CD4-positive, CD25-positive, alpha-beta regulatory T cell (primary cell): ENCODE data around the gene PPP4R2. TPM values are rescaled to one million over a fixed set of nuclear protein-coding genes. Genes with fewer than 3 reads are reported as not detected.

Experiments
- ATAC-seq, 2 donors: fragments of 150-1000 bp; cut with Tn5 transposase; one replicate each; pipeline ENCODE4 v1.10.0; 2021; ENCODE audit warnings: low read depth in 2 of 2, moderate number of reproducible peaks in 2 of 2, moderate library complexity in 1 of 2
- DNase-seq, 3 donors: peaks; one replicate each; pipeline versions ENCODE4 v3.0.0 to v3.0.0-alpha.2; 2012 to 2022; ENCODE audit warnings: mixed read lengths in 1 of 3
- H3K27ac ChIP-seq: one replicate; pipeline ENCODE4 v1.7.0; 2013; ENCODE audit warnings: mild to moderate bottlenecking, low read length; ENCODE audit not compliant: insufficient read depth, poor library complexity, severe bottlenecking
- H3K27me3 ChIP-seq: one replicate; pipeline ENCODE4 v1.7.0; 2013; ENCODE audit warnings: low read length; ENCODE audit not compliant: control insufficient read depth, insufficient read depth
- H3K36me3 ChIP-seq: one replicate; pipeline ENCODE4 v1.7.0; 2013; ENCODE audit warnings: mild to moderate bottlenecking, low read length, moderate library complexity; ENCODE audit not compliant: control insufficient read depth, insufficient read depth
- H3K4me1 ChIP-seq: 2 replicates; pipeline ENCODE4 v1.7.0; 2013; ENCODE audit warnings: mild to moderate bottlenecking, low read length; ENCODE audit not compliant: insufficient read depth, control insufficient read depth, poor library complexity, severe bottlenecking
- H3K4me3 ChIP-seq: one replicate; pipeline ENCODE4 v1.7.0; 2013; ENCODE audit warnings: low read depth, mild to moderate bottlenecking, low read length, moderate library complexity
- H3K9me3 ChIP-seq, 2 experiments: 1 replicate in 1 of 2; 2 replicates in 1 of 2; pipeline ENCODE4 v1.7.0; 2013; ENCODE audit warnings: low read length in 2 of 2, mild to moderate bottlenecking in 1 of 2, moderate library complexity in 1 of 2; ENCODE audit not compliant: control insufficient read depth in 2 of 2
- H3K27ac Mint-ChIP-seq, 3 donors: one replicate each; pipeline ENCODE4 v1.8.0; 2020 to 2022; ENCODE audit warnings: mild to moderate bottlenecking in 3 of 3, mixed read lengths in 3 of 3, moderate library complexity in 2 of 3
- H3K27me3 Mint-ChIP-seq: one replicate; pipeline ENCODE4 v1.8.0; 2022; ENCODE audit warnings: mild to moderate bottlenecking, mixed read lengths
- H3K36me3 Mint-ChIP-seq: one replicate; pipeline ENCODE4 v1.8.0; 2020; ENCODE audit warnings: mixed read lengths
- H3K4me1 Mint-ChIP-seq, 4 donors: one replicate each; pipeline ENCODE4 v1.8.0; 2020 to 2022; ENCODE audit warnings: mixed read lengths in 4 of 4, mild to moderate bottlenecking in 1 of 4
- H3K4me3 Mint-ChIP-seq, 4 donors: one replicate each; pipeline ENCODE4 v1.8.0; 2020 to 2022; ENCODE audit warnings: mild to moderate bottlenecking in 4 of 4, mixed read lengths in 4 of 4, moderate library complexity in 3 of 4
- H3K9me3 Mint-ChIP-seq, 7 donors: one replicate each; pipeline ENCODE4 v1.8.0; 2020 to 2022; ENCODE audit warnings: mixed read lengths in 7 of 7, mild to moderate bottlenecking in 3 of 7, moderate library complexity in 2 of 7
- polyA plus RNA-seq, 4 donors: library from polyadenylated mRNA; unstranded; fragments of 300-500 nt; fragmentation: Illumina TruSeq; gene quantifications; one replicate each; pipeline ENCODE4 v1.2.3, GENCODE V29; 2021
- total RNA-seq: library from RNA; stranded (reverse); gene quantifications from one replicate; pipeline ENCODE4 v1.2.3, GENCODE V29; 2022

The PPP4R2 gene
- total and polyA plus RNA-seq, 5 donors from 2014 or later: 39.1 to 98.4 (median 51.7) TPM

DNA sequence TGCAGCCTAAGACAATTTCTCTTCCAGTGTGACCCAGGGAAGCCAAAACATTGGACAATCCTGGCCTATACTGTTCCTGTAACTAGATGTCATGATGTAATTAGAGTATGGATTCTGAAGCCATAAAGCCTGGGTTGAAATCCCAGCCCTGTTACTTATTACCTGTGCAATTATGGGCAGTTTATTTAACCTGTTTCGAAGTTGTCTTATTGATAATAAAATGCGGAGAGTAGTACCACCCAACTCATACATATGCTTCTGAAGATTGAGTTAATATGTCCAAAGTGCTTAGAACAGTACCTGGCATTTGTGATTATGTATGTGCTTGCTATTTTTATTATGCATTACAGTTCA lies 30.1 kb downstream of the PPP4R2 start:
- H3K9me3 ChIP-seq: no peaks in the 10 kb centered on the region
- H3K4me1 ChIP-seq: peaks cover 39% of the 10 kb centered on the region
- H3K4me3 ChIP-seq: no peak overlapping the region
- H3K27me3 ChIP-seq: no peaks in the 10 kb centered on the region
- ATAC-seq: no peak
- Mint-ChIP-seq H3K4me1 (peaks cover 57 to 88% (median 70%) of the 10 kb centered on the region in 4 donors), H3K27ac (peak overlapping the region in 2 of 3 donors; percentile 38 to 72), H3K4me3 (no peak overlapping the region), H3K36me3 (peaks cover 14% of the 10 kb centered on the region), H3K9me3 (no peaks in the 10 kb centered on the region), H3K27me3 (no peaks in the 10 kb centered on the region)
- no peaks in the 10 kb centered on the region for H3K36me3 ChIP-seq
- DNase-seq: no peak
- H3K27ac ChIP-seq: no peak overlapping the region

DNA sequence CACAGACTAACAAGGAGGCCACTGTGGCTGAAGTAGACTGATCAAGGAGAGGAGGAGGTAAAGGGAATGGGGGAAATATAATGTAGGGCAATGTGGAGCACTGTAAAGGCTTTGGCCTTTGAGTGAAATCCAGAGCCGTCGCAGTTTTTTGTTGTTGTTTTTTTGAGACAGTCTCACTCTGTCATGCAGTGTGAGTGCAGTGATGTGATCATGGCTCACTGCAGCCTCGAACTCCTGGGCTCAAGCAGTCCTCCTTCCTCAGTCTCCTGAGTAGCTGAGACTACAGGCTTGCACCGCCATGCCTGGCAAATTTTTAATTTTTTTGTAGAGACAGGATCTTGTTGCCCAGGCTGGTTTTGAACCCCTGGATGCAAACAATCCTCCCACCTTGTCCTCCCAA lies 32.2 kb downstream of the PPP4R2 start:
- H3K4me1 ChIP-seq: peaks cover 37% of the 10 kb centered on the region
- no peak overlapping the region for H3K4me3 ChIP-seq
- Mint-ChIP-seq H3K4me3 (peak overlapping the region in 2 of 4 donors; percentile 22 to 48), H3K4me1 (peaks cover 57 to 89% (median 67%) of the 10 kb centered on the region in 4 donors), H3K27ac (peak overlapping the region in 1 of 3 donors; percentile 16), H3K27me3 (no peaks in the 10 kb centered on the region), H3K9me3 (no peaks in the 10 kb centered on the region), H3K36me3 (peaks cover 14% of the 10 kb centered on the region)
- H3K9me3 ChIP-seq: no peaks in the 10 kb centered on the region
- H3K36me3 ChIP-seq: no peaks in the 10 kb centered on the region
- no peak overlapping the region for H3K27ac ChIP-seq
- ATAC-seq (no peak), DNase-seq (no peak)
- H3K27me3 ChIP-seq: no peaks in the 10 kb centered on the region

DNA sequence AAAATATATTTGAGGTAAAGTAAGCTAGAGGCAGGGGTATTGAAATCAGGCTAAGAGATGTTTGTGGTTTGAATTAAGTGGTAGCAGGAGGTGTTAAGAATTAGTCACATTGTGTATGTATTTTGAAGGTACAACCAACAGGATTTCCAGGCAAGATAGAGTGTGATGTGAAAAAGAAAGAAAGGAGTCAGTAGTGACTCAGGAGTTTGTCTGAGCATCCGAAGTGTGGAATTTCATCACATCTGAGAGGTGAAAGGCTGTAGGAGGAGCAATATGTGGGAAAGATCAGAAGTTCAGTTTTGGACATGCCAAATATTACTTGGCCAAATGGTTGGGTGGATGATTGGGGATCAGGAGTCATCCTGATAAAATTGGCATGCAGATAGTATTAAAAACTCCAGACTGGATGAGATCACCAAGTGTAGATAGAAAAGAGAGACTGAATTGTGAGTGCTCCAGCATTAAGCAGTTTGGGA lies 32.7 kb downstream of the PPP4R2 start:
- Mint-ChIP-seq H3K27ac (peak overlapping the region; percentile 16 to 83 (median 26)), H3K36me3 (peaks cover 14% of the 10 kb centered on the region), H3K9me3 (no peaks in the 10 kb centered on the region), H3K4me3 (peak overlapping the region in 3 of 4 donors; percentile 4 to 48 (median 32)), H3K27me3 (no peaks in the 10 kb centered on the region), H3K4me1 (peaks cover 58 to 90% (median 70%) of the 10 kb centered on the region in 4 donors)
- Histone ChIP-seq H3K27ac (no peak overlapping the region), H3K36me3 (no peaks in the 10 kb centered on the region), H3K27me3 (no peaks in the 10 kb centered on the region), H3K4me1 (peaks cover 38% of the 10 kb centered on the region), H3K4me3 (no peak overlapping the region), H3K9me3 (no peaks in the 10 kb centered on the region)
- peak in 1 of 3 donors; percentile 20 for DNase-seq
- peak; percentile 37 to 46 for ATAC-seq

DNA sequence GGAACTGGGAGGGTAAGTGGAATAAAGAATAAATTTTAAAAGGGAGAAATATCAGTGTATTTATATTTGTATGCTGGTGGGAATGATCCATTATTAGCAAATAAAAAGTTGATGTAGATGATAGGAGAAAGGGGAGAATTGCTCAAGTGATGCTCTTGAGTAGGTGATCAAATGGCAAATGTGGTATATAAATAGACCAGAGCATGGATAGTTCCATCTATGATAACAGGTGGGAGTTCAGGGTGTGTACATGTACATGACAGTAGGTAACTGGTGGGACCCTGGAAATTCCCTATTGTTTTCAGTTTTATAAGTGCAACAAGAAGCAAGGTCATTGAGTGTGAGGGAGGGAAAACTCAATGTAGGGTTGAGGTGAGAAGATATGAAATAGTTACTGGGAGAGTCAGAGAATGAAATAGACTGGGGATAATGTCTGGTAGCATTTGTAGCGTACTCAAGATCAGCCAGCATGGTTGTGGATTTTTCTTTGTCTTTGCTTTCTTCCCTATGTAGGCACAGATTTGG lies 33.5 kb downstream of the PPP4R2 start:
- no peak overlapping the region for H3K4me3 ChIP-seq
- H3K27me3 Mint-ChIP-seq: no peaks in the 10 kb centered on the region
- peak overlapping the region in 2 of 4 donors; percentile 36 to 48 for H3K4me3 Mint-ChIP-seq
- H3K27ac ChIP-seq: no peak overlapping the region
- H3K36me3 Mint-ChIP-seq: peaks cover 14% of the 10 kb centered on the region
- no peaks in the 10 kb centered on the region for H3K36me3 ChIP-seq
- DNase-seq (no peak), ATAC-seq (no peak)
- no peaks in the 10 kb centered on the region for H3K27me3 ChIP-seq
- no peaks in the 10 kb centered on the region for H3K9me3 ChIP-seq
- H3K9me3 Mint-ChIP-seq: no peaks in the 10 kb centered on the region
- peaks cover 56 to 91% (median 70%) of the 10 kb centered on the region in 4 donors for H3K4me1 Mint-ChIP-seq
- H3K4me1 ChIP-seq: peaks cover 33% of the 10 kb centered on the region
- H3K27ac Mint-ChIP-seq: peak overlapping the region; percentile 16 to 89 (median 70)

DNA sequence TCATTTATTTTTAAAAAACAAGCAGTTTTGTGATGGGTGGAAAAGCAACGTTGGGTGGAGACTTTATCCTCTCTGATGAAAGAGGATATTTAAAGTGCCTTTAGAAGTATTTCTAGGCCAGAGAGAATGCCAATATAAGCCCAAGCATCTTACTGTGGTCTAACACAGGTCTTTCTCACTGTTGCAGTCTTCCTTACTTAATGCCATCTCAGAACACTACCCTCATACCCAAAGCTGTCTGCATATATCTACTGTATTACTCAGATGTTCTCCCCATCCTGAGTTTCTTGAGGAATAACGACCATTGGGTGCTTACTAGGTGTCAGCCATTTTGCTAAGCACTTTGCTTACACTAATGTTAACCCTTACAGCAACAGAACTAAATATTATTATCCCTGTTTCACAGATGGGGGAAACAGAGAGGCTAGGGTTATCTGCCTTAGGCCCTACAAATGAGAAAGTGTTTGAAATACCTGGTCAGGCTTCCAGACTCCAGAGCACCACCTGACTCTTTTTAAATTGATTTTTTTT lies 35.0 kb downstream of the PPP4R2 start:
- H3K4me1 Mint-ChIP-seq: peaks cover 47 to 92% (median 68%) of the 10 kb centered on the region in 4 donors
- no peak overlapping the region for H3K27ac ChIP-seq
- H3K36me3 ChIP-seq: no peaks in the 10 kb centered on the region
- H3K27ac Mint-ChIP-seq: no peak overlapping the region
- no peak for DNase-seq
- no peak for ATAC-seq
- no peaks in the 10 kb centered on the region for H3K9me3 ChIP-seq
- H3K36me3 Mint-ChIP-seq: peaks cover 14% of the 10 kb centered on the region
- peaks cover 36% of the 10 kb centered on the region for H3K4me1 ChIP-seq
- H3K4me3 Mint-ChIP-seq: no peak overlapping the region
- H3K4me3 ChIP-seq: no peak overlapping the region
- H3K27me3 Mint-ChIP-seq: no peaks in the 10 kb centered on the region
- no peaks in the 10 kb centered on the region for H3K27me3 ChIP-seq
- H3K9me3 Mint-ChIP-seq: no peaks in the 10 kb centered on the region

DNA sequence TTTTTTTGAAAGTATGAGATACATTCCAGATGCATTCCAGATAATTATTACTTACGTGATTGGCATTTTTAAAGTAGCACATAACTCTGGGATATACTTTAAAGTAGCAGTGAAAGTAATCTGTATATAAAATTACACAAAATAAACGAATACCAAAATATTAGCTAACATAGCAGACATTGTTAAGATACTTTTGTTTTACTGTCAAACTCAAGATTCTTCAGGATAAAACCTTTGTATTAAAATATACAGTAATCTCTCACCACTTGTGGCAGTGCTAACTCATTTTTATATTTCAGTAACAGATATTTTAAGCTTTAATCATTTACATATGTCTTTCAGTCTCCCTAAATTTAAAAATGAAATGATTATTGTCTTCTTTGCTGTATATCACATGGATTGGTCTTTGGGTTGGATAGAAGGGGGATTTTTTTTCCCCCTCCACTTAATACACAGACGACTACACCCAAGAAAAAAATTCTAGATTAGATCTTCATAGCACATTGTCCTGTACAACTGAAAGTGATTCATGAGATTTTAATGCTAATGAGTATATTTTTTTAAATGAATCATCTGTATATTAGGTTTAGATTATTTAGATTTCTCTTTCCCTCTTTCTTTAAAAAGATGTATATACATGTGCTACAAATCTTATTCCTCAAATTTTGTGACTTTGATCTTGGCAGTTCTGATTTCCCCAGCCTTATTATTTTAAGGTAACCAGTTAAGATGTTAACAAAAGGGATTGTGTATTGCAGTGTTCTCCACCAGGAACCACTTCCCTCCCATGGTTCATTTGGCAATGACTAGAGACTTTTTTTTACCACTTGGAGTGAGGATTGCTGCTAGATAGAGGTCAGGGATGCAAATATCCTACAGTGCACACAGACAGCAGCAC lies 40.3 kb downstream of the PPP4R2 start:
- peaks cover 0 to 2% (median 0%) of the 10 kb centered on the region in 7 donors for H3K9me3 Mint-ChIP-seq
- DNase-seq (no peak), ATAC-seq (no peak)
- H3K27ac Mint-ChIP-seq: peak overlapping the region in 1 of 3 donors; percentile 79
- H3K4me1 ChIP-seq: peaks cover 37% of the 10 kb centered on the region
- peaks cover 54 to 95% (median 66%) of the 10 kb centered on the region in 4 donors for H3K4me1 Mint-ChIP-seq
- peak overlapping the region; percentile 39 for H3K4me3 ChIP-seq
- no peaks in the 10 kb centered on the region for H3K9me3 ChIP-seq
- H3K36me3 Mint-ChIP-seq: peaks cover 8% of the 10 kb centered on the region
- peak overlapping the region in 3 of 4 donors; percentile 1 to 60 (median 36) for H3K4me3 Mint-ChIP-seq
- H3K27me3 ChIP-seq: no peaks in the 10 kb centered on the region
- no peaks in the 10 kb centered on the region for H3K27me3 Mint-ChIP-seq
- no peaks in the 10 kb centered on the region for H3K36me3 ChIP-seq
- H3K27ac ChIP-seq: no peak overlapping the region

DNA sequence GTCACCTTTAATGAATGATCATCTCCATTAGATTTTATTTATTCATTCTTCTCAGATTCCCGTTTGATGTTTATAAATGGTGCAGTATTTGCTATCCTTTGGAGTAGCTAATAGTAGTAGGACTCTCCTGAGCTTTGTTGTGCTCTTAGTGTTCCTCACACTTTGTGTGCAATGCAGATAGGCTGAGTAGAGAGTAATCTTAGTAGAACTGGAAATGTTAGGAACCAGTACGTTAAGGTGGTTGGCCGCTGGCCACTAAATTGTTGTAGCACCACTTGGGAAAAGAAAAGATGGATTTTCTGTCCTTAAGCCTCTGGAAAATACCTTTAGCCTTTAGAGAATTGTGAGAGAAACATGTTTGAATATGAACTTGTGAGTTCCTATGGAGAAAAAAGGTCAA lies 44.9 kb downstream of the PPP4R2 start:
- peak overlapping the region in 2 of 3 donors; percentile 54 to 55 for H3K27ac Mint-ChIP-seq
- peaks cover 9% of the 10 kb centered on the region for H3K36me3 Mint-ChIP-seq
- no peak for DNase-seq
- ATAC-seq: no peak
- H3K4me1 ChIP-seq: peaks cover 51% of the 10 kb centered on the region
- H3K9me3 Mint-ChIP-seq: peaks cover 0 to 2% (median 0%) of the 10 kb centered on the region in 7 donors
- peak overlapping the region in 2 of 4 donors; percentile 59 to 68 for H3K4me3 Mint-ChIP-seq
- H3K27me3 Mint-ChIP-seq: no peaks in the 10 kb centered on the region
- no peaks in the 10 kb centered on the region for H3K9me3 ChIP-seq
- no peak overlapping the region for H3K27ac ChIP-seq
- peaks cover 54 to 86% (median 60%) of the 10 kb centered on the region in 4 donors for H3K4me1 Mint-ChIP-seq
- no peak overlapping the region for H3K4me3 ChIP-seq
- H3K27me3 ChIP-seq: no peaks in the 10 kb centered on the region
- H3K36me3 ChIP-seq: no peaks in the 10 kb centered on the region
